H1 (cell line): ENCODE measurements around the gene CWF19L1. TPM values are rescaled to one million over a fixed set of nuclear protein-coding genes. Genes with fewer than 3 reads are reported as not detected.

Experiments
- ASH2L ChIP-seq: fragments of 200-600, 300-600 bp; sonication (generic); IDR thresholded peaks from one replicate; pipeline ENCODE4 v1.7.1; 2017; ENCODE audit warnings: low read length
- CBX8 ChIP-seq: fragments of 300-800, 300-1000 bp; sonication (generic); IDR thresholded peaks from 2 replicates; pipeline ENCODE4 v1.7.1; 2016; ENCODE audit warnings: low read depth, low read length, borderline replicate concordance
- FOSL1 ChIP-seq: IDR thresholded peaks from 2 replicates; pipeline ENCODE4 v1.6.1; 2011; ENCODE audit warnings: mild to moderate bottlenecking, low read depth, low read length, moderate library complexity; ENCODE audit not compliant: insufficient read depth
- NANOG ChIP-seq: IDR thresholded peaks from 2 replicates; pipeline ENCODE4 v1.6.1; 2011; ENCODE audit warnings: low read length, low read depth, mild to moderate bottlenecking, inconsistent platforms; ENCODE audit not compliant: insufficient read depth, poor library complexity, severe bottlenecking
- SP2 ChIP-seq: IDR thresholded peaks from 2 replicates; pipeline ENCODE4 v1.6.1; 2012; ENCODE audit warnings: mild to moderate bottlenecking, low read length, inconsistent platforms
- TBP ChIP-seq: IDR thresholded peaks from 2 replicates; pipeline ENCODE4 v1.6.1; 2011; ENCODE audit warnings: low read depth, low read length, improper control_type of control experiment
- TCF12 ChIP-seq: IDR thresholded peaks from 2 replicates; pipeline ENCODE4 v1.6.1; 2011; ENCODE audit warnings: low read depth, mild to moderate bottlenecking, low read length
- polyA plus RNA-seq, 7 experiments: library from polyadenylated mRNA; depleted of rRNA in 3 of 7; stranded (reverse) in 5 of 7; unstranded in 2 of 7; fragments of >200 nt in 5 of 7; fragments of 200-250 nt in 2 of 7; gene quantifications; 1 replicate in 5 of 7; 2 replicates in 1 of 7; 4 replicates in 1 of 7; pipeline versions ENCODE4 v1.2.1 to v1.2.3, GENCODE V29; 2011 to 2013; ENCODE audit warnings: missing spikeins in 2 of 7, mixed read lengths in 2 of 7
- total RNA-seq: library from RNA; stranded (reverse); fragmentation: NEBNext Ultra II Directional; extraction: Animal tissue kit (Norgen Biotek cat#: 25700); gene quantifications from 2 replicates; pipeline ENCODE4 v1.2.1, GENCODE V29; 2021

CWF19L1 gene
- total and polyA plus RNA-seq, 2 of the 8 experiments (the other 6 are each of a cell fraction or from before 2014, with no cell fraction given) = 11.1 to 29.9 TPM

DNA sequence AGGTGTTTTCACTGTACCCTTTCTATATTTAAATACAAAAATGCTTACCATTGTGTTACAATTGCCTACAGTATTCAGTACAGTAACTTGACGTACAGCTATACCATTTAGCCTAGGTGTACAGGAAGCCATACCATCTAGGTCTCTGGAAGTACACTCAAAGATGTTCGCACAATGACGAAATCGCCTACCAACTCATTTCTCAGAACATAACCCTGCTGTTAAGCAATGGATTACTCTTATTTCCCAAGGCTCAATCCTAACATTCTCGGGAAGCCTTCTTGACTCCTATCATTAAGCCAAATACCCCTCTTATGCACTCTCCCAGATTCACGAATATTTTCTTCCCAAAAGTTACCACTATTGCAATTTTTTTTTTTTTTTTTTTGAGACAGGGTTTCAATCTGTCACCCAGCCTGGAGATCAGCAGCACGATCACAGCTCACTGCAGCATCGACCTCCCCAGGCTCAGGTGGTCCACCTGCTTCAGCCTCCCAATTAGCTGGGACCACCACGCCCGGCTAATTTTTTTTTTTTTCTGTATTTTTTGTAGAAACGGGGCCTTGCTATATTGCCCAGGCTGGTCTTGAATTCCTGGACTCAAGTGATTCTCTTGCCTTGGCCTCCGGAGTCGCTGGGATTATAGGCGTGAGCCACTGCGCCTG, 1.5 kb downstream of the CWF19L1 start (continued):
- TF ChIP-seq FOSL1 (no peak), SP2 (no peak), ASH2L (no peak), NANOG (no peak), TCF12 (no peak), TBP (no peak), CBX8 (no peak)
